ENCODE measurements around the gene MAGEA2. TPM values are rescaled to one million over a fixed set of nuclear protein-coding genes. Genes with fewer than 3 reads are reported as not detected.
A peak's percentile ranks its signal among the peaks of the same experiment; 100 is the strongest.
"Not testable (repeated sequence)": the region's sequence is repeated elsewhere in the genome, so short reads cannot be mapped to it uniquely, and the experiment has no call there.

The MAGEA2 gene
- total and polyA plus RNA-seq, 2 experiments from 2014 or later, result 0.39 to 0.93 TPM

DNA sequence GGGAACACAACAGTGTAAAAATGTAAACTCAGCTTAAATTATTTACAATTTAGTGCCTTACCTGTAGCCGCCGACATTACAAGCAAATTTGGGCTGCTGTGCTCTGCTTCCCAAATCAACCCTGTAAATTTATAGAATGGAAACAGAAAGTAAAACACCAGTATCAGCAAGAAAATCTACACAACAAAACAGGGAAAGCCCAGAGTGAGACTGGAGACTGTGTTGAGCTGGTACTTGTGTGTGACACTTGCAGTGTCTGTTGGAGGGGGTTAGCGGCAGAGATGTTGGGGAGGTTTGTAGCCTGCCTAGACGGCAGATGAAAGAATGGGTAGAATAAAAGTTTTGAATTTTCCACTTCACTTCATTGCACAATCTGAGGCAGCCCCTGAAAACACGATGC, 40.4 kb downstream of the MAGEA2 start:
- H3K4me3 ChIP-seq; H3K27me3 ChIP-seq; H4K20me1 ChIP-seq (ENCODE audit: insufficient read depth, poor library complexity, severe bottlenecking); H3K27ac ChIP-seq; H3K9me3 ChIP-seq (ENCODE audit: low read depth); H3K9me2 ChIP-seq (replicated peaks; ENCODE audit: insufficient read depth); H3K79me2 ChIP-seq; H2AFZ ChIP-seq; DNase-seq (ENCODE audit: low spot score); H3K4me1 ChIP-seq (ENCODE audit: insufficient read depth); H3K36me3 ChIP-seq (replicated peaks; ENCODE audit: insufficient read depth, low read depth); H3K4me2 ChIP-seq: not testable (repeated sequence)
- no CpG with 5 or more reads among the region's 5 CpGs for WGBS (ENCODE audit: low lambda C conversion rate, missing lambda C conversion rate)

DNA sequence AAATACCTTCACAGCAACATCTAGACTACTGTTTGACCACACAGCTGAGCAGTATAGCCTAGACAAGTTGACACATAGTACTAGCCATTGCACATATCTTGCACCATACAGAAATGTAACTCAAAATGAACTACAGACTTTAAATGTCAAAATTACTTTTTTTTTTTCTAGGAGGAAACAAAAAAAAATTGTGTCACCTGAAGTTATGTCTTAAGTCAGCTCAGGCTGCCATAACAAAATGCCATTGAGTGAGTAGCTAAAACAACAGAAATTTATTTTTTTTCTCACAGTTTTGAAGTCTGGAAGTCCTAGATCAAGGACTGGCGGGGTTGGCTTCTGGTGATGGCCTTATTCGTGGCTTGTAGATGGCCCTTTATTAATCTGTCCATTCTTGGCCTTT, 44.5 kb downstream of the MAGEA2 start, which contains the start of gene CSAG2:
Gene CSAG2, minus strand, starts transcription at position 101 of the 400 bp plus-strand sequence. CDS start 161 bp downstream, outside the sequence.
- H3K9me2 ChIP-seq (replicated peaks; ENCODE audit: insufficient read depth); H3K27ac ChIP-seq; H3K4me3 ChIP-seq; H4K20me1 ChIP-seq (ENCODE audit: insufficient read depth, poor library complexity, severe bottlenecking); H3K4me2 ChIP-seq; H2AFZ ChIP-seq; H3K79me2 ChIP-seq; H3K9me3 ChIP-seq (ENCODE audit: low read depth); H3K27me3 ChIP-seq; H3K4me1 ChIP-seq (ENCODE audit: insufficient read depth); H3K36me3 ChIP-seq (replicated peaks; ENCODE audit: insufficient read depth, low read depth); DNase-seq (ENCODE audit: low spot score): not testable (repeated sequence)
- WGBS (ENCODE audit: low lambda C conversion rate, missing lambda C conversion rate), result no CpG with 5 or more reads among the region's 2 CpGs

DNA sequence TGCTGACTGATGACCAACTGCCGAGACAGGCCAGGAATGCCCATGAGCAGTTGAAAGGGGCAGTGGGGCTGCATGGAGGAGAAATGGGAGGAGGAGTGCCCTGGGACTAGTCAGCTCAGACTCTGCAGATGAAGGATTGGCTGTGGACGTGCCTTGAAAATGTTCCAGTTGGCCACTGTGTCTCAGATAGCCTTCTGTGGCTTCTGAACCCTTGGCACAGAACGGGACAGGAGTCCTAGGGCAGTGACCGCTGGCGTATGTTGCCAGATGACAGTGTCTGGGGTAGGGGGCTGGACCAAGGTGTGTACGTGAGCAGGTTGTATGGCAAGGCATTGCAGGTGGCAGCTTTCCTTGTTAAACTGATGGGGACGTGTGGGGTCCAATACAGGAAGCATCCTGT, 47.1 kb downstream of the MAGEA2 start:
- not testable (repeated sequence) for H2AFZ ChIP-seq; DNase-seq (ENCODE audit: low spot score); H3K4me3 ChIP-seq; H3K27me3 ChIP-seq; H3K9me2 ChIP-seq (replicated peaks; ENCODE audit: insufficient read depth); H3K27ac ChIP-seq; H3K9me3 ChIP-seq (ENCODE audit: low read depth); H3K79me2 ChIP-seq; H3K4me1 ChIP-seq (ENCODE audit: insufficient read depth); H3K4me2 ChIP-seq; H3K36me3 ChIP-seq (replicated peaks; ENCODE audit: insufficient read depth, low read depth); H4K20me1 ChIP-seq (ENCODE audit: insufficient read depth, poor library complexity, severe bottlenecking)
- WGBS (ENCODE audit: low lambda C conversion rate, missing lambda C conversion rate), result 89% methylated on average over 5 of the region's 7 CpGs

DNA sequence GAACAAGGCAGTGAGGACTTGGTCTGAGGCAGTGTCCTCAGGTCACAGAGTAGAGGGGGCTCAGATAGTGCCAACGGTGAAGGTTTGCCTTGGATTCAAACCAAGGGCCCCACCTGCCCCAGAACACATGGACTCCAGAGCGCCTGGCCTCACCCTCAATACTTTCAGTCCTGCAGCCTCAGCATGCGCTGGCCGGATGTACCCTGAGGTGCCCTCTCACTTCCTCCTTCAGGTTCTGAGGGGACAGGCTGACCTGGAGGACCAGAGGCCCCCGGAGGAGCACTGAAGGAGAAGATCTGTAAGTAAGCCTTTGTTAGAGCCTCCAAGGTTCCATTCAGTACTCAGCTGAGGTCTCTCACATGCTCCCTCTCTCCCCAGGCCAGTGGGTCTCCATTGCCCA, 53.3 kb downstream of the MAGEA2 start:
- H3K4me1 ChIP-seq (ENCODE audit: insufficient read depth); H3K9me2 ChIP-seq (replicated peaks; ENCODE audit: insufficient read depth); H4K20me1 ChIP-seq (ENCODE audit: insufficient read depth, poor library complexity, severe bottlenecking); H3K27ac ChIP-seq; H3K4me3 ChIP-seq; H3K4me2 ChIP-seq; H3K27me3 ChIP-seq; H2AFZ ChIP-seq; H3K36me3 ChIP-seq (replicated peaks; ENCODE audit: insufficient read depth, low read depth); H3K9me3 ChIP-seq (ENCODE audit: low read depth); H3K79me2 ChIP-seq: not testable (repeated sequence)
- DNase-seq (ENCODE audit: low spot score), result peak; percentile 0
- 82% methylated on average over 4 of the region's 5 CpGs for WGBS (ENCODE audit: low lambda C conversion rate, missing lambda C conversion rate)

Other genes starting within 250 kb of the MAGEA2 start
- 0.28 and 0.60 TPM in 2 replicates for gene GABRQ, start 115.9 kb downstream of the MAGEA2 start, total RNA-seq
- 0.05 TPM in 1 of 2 replicates, not detected in the other for gene GABRQ, start 115.9 kb downstream of the MAGEA2 start, polyA plus RNA-seq
- not detected in 2 replicates for gene MAGEA3, start 55.0 kb downstream of the MAGEA2 start, total RNA-seq
- gene MAGEA3, start 55.0 kb downstream of the MAGEA2 start, polyA plus RNA-seq, result not detected in 2 replicates
- gene CSAG2, start 44.6 kb downstream of the MAGEA2 start, total RNA-seq, result not detected in 2 replicates
- 0.33 and 0.64 TPM in 2 replicates for gene CSAG2, start 44.6 kb downstream of the MAGEA2 start, polyA plus RNA-seq
- not detected in 2 replicates for gene MAGEA2B, start 39.2 kb downstream of the MAGEA2 start, total RNA-seq
- gene MAGEA2B, start 39.2 kb downstream of the MAGEA2 start, polyA plus RNA-seq, result 0.86 TPM in 1 of 2 replicates, not detected in the other
- not detected in 2 replicates for gene CSAG1, start 20.1 kb downstream of the MAGEA2 start, total RNA-seq
- gene CSAG1, start 20.1 kb downstream of the MAGEA2 start, polyA plus RNA-seq, result not detected in 2 replicates
- gene MAGEA12, start 20.1 kb downstream of the MAGEA2 start, total RNA-seq, result not detected in 2 replicates
- gene MAGEA12, start 20.1 kb downstream of the MAGEA2 start, polyA plus RNA-seq, result not detected in 2 replicates
- not detected in 2 replicates for gene CSAG3, start 5.4 kb upstream of the MAGEA2 start, total RNA-seq
- 0.33 TPM in 1 of 2 replicates, not detected in the other for gene CSAG3, start 5.4 kb upstream of the MAGEA2 start, polyA plus RNA-seq
- not detected in 2 replicates for gene MAGEA6, start 15.8 kb upstream of the MAGEA2 start, total RNA-seq
- gene MAGEA6, start 15.8 kb upstream of the MAGEA2 start, polyA plus RNA-seq, result 0.45 TPM in 1 of 2 replicates, not detected in the other
- 43.7 and 44.8 TPM in 2 replicates for gene CETN2, start 76.9 kb upstream of the MAGEA2 start, total RNA-seq
- 45.5 and 46.0 TPM in 2 replicates for gene CETN2, start 76.9 kb upstream of the MAGEA2 start, polyA plus RNA-seq
- 46.2 and 56.7 TPM in 2 replicates for gene NSDHL, start 77.2 kb upstream of the MAGEA2 start, total RNA-seq
- 47.8 and 62.9 TPM in 2 replicates for gene NSDHL, start 77.2 kb upstream of the MAGEA2 start, polyA plus RNA-seq
- 10.6 and 10.8 TPM in 2 replicates for gene ZNF185, start 144.2 kb upstream of the MAGEA2 start, total RNA-seq
- gene ZNF185, start 144.2 kb upstream of the MAGEA2 start, polyA plus RNA-seq, result 18.1 and 18.3 TPM in 2 replicates
- gene PNMA5, start 240.3 kb upstream of the MAGEA2 start, total RNA-seq, result 0.07 and 0.08 TPM in 2 replicates
- not detected in 2 replicates for gene PNMA5, start 240.3 kb upstream of the MAGEA2 start, polyA plus RNA-seq

Data from hepatocyte (in vitro differentiated cells).